ENCODE data around the gene BANP.
"Not testable (repeated sequence)": the region's sequence is repeated elsewhere in the genome, so short reads cannot be mapped to it uniquely, and the experiment has no call there.

BANP gene

GRCh38 chr16:88049561-88050545 is 98.6 kb downstream of the BANP start:
- no peak for DNase-seq (ENCODE audit: low read depth in 2 of 2)

- no peak for DNase-seq (ENCODE audit: low read depth in 2 of 2)
Observed at GRCh38 chr16:88050952-88051660, 99.9 kb downstream of the BANP start.

GRCh38 chr16:88052661-88053060 is 101.4 kb downstream of the BANP start:
- DNase-seq (ENCODE audit: low read depth in 2 of 2) = no peak

- not testable (repeated sequence) for DNase-seq (ENCODE audit: low read depth in 2 of 2)
Observed at GRCh38 chr16:88053479-88053878, 102.2 kb downstream of the BANP start.

- DNase-seq (ENCODE audit: low read depth in 2 of 2) = no peak
Observed at GRCh38 chr16:88055356-88055755, 104.1 kb downstream of the BANP start.

GRCh38 chr16:88056212-88056611 is 105.0 kb downstream of the BANP start:
- no peak for DNase-seq (ENCODE audit: low read depth in 2 of 2)

GRCh38 chr16:88057656-88058055 is 106.4 kb downstream of the BANP start:
- no peak for DNase-seq (ENCODE audit: low read depth in 2 of 2)

- DNase-seq (ENCODE audit: low read depth in 2 of 2) = no peak
Observed at GRCh38 chr16:88058136-88058535, 106.9 kb downstream of the BANP start.

GRCh38 chr16:88058817-88059216 is 107.6 kb downstream of the BANP start:
- no peak for DNase-seq (ENCODE audit: low read depth in 2 of 2)

GRCh38 chr16:88059701-88060386 is 108.6 kb downstream of the BANP start:
- no peak for DNase-seq (ENCODE audit: low read depth in 2 of 2)

GRCh38 chr16:88060524-88061219 is 109.4 kb downstream of the BANP start:
- DNase-seq (ENCODE audit: low read depth in 2 of 2) = no peak

- no peak for DNase-seq (ENCODE audit: low read depth in 2 of 2)
Observed at GRCh38 chr16:88061346-88062110, 110.3 kb downstream of the BANP start.

- no peak for DNase-seq (ENCODE audit: low read depth in 2 of 2)
Observed at GRCh38 chr16:88062341-88063210, 111.3 kb downstream of the BANP start.

GRCh38 chr16:88063211-88063773 is 112.1 kb downstream of the BANP start:
- DNase-seq (ENCODE audit: low read depth in 2 of 2) = no peak

GRCh38 chr16:88064011-88064888 is 113.0 kb downstream of the BANP start:
- DNase-seq (ENCODE audit: low read depth in 2 of 2) = no peak

- no peak for DNase-seq (ENCODE audit: low read depth in 2 of 2)
Observed at GRCh38 chr16:88064889-88065746, 113.9 kb downstream of the BANP start.

- no peak for DNase-seq (ENCODE audit: low read depth in 2 of 2)
Observed at GRCh38 chr16:88065747-88066142, 114.5 kb downstream of the BANP start.

- no peak for DNase-seq (ENCODE audit: low read depth in 2 of 2)
Observed at GRCh38 chr16:88066234-88066633, 115.0 kb downstream of the BANP start.

Data from activated CD4-positive, alpha-beta T cell treated with anti-CD3 and anti-CD28 coated beads for 24 hours (primary cell).